ENCODE measurements around the gene ARNT2.

Gene ARNT2

DNA sequence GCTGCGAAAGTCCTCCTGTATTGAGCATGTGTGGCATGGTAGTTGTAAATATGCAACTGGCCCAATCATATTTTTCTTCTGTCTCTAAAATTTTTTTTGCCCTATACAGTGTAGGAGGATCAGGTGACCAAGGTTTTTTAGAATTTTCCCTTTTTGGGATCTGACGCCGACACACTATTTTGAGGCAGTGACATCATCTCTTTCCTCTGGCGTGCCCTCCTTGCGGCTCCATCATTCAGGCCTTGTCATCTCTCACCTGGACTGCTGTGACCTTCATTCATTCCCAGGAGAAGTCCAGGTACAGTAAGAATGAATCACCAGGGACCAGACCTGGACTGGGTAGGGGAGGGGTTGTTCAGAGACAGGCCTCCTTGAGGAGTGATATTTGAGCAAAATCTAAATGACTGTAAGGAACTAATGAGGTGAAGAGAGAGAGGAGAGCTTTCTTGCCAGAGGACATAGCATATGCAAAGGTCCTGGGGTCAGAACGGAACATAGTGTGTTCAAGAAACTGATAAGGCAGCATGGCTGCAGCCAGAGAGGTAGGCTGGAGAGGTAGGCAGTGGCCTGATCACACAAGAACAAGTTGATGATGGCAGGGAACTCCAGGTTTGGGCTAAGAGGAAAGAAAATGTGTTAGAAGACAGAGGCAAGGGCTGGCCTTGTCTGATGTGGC, 38.7 kb downstream of the ARNT2 start:
- in situ Hi-C loops (cut with MboI; ENCODE audit: low pct_unique_long_range_greater_than_20kb, low sequenced_read_pairs, unreplicated experiment) = no loop called here
- TF ChIP-seq CTCF (IDR thresholded peaks at IDR 0.05; ENCODE audit: extremely low read depth, insufficient read depth, missing control alignments) = no peak
- DNase-seq (ENCODE audit: low spot score) = no peak

GRCh38 chr15:80444680-80445251, 40.6 kb downstream of the ARNT2 start:
- TF ChIP-seq CTCF (IDR thresholded peaks at IDR 0.05; ENCODE audit: extremely low read depth, insufficient read depth, missing control alignments) = no peak
- DNase-seq (ENCODE audit: low spot score) = no peak
- in situ Hi-C loops (cut with MboI; ENCODE audit: low pct_unique_long_range_greater_than_20kb, low sequenced_read_pairs, unreplicated experiment) = no loop called here

GRCh38 chr15:80445300-80446041, 41.3 kb downstream of the ARNT2 start:
- in situ Hi-C loops (cut with MboI; ENCODE audit: low pct_unique_long_range_greater_than_20kb, low sequenced_read_pairs, unreplicated experiment) = no loop called here
- TF ChIP-seq CTCF (IDR thresholded peaks at IDR 0.05; ENCODE audit: extremely low read depth, insufficient read depth, missing control alignments) = no peak
- no peak for DNase-seq (ENCODE audit: low spot score)

- DNase-seq (ENCODE audit: low spot score) = no peak
- in situ Hi-C loops (cut with MboI; ENCODE audit: low pct_unique_long_range_greater_than_20kb, low sequenced_read_pairs, unreplicated experiment) = no loop called here
- no peak for TF ChIP-seq CTCF (IDR thresholded peaks at IDR 0.05; ENCODE audit: extremely low read depth, insufficient read depth, missing control alignments)
Observed at GRCh38 chr15:80447077-80447476, 42.9 kb downstream of the ARNT2 start.

DNA sequence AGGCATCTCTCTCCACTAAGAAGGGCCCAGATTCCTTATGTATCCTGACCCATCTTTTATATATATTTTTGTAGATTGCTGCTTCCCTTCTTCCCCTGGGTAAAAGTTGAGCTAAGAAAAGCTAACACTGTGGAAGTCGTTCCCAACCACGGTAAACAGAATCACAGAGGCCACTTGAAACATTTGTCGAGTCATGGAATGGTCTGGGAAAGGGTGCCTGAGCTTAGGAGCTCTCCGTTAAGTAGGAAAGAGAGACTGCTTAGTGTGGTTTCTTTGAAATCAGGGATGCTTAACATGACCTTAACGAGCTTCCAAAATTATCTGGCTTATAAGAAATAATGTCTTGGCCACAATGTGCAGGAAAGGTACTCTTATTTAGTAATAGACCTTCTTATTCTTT, 45.6 kb downstream of the ARNT2 start:
- DNase-seq (ENCODE audit: low spot score) = no peak
- in situ Hi-C loops (cut with MboI; ENCODE audit: low pct_unique_long_range_greater_than_20kb, low sequenced_read_pairs, unreplicated experiment) = loop anchor here (10.0 kb wide), 2 partner anchors 315 to 525 kb away; no protein-coding TSS in a partner anchor
- TF ChIP-seq CTCF (IDR thresholded peaks at IDR 0.05; ENCODE audit: extremely low read depth, insufficient read depth, missing control alignments) = no peak

DNA sequence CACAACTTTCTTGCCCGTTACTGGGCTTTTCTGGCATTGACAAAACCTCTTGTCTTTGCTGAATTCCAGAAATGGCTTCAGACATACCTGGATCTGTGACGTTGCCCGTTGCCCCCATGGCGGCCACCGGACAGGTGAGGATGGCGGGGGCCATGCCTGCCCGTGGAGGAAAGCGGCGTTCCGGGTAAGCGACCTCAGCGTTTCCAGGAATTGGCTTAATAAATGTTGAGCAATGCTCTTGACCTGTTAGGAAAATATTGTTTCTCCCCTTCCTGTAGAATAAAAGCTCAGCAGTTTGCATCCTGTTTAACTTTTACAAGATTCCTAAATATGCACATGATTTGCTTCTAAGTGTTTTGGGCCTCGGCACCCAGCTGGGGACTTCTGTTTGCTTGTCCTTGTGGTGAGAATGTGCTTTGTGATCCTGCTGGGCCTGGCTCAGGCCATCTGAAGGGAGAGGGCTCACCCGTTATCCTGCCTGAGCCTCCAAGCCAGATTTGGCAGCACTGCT, 46.7 kb downstream of the ARNT2 start:
- in situ Hi-C loops (cut with MboI; ENCODE audit: low pct_unique_long_range_greater_than_20kb, low sequenced_read_pairs, unreplicated experiment) = loop anchor here (10.0 kb wide), 2 partner anchors 314 to 524 kb away; no protein-coding TSS in a partner anchor
- no peak for DNase-seq (ENCODE audit: low spot score)
- no peak for TF ChIP-seq CTCF (IDR thresholded peaks at IDR 0.05; ENCODE audit: extremely low read depth, insufficient read depth, missing control alignments)
